ENCODE measurements around the gene ZNF474.
"Not testable (repeated sequence)": the region's sequence is repeated elsewhere in the genome, so short reads cannot be mapped to it uniquely, and the experiment has no call there.

ZNF474 gene

GRCh38 chr5:122129306-122129705 lies at the start of gene ZNF474:
TSS of gene ZNF474 (plus strand) at chr5:122129546. CDS start at chr5:122151991, 22,445 bp downstream.
- DNase-seq: no peak

GRCh38 chr5:122081541-122081940 lies 47.8 kb upstream of the ZNF474 start:
- DNase-seq: no peak

- no peak for DNase-seq
These were observed 45.8 kb upstream of the ZNF474 start for GRCh38 chr5:122083535-122083934.

GRCh38 chr5:122085041-122085440 lies 44.3 kb upstream of the ZNF474 start:
- DNase-seq: no peak

DNA sequence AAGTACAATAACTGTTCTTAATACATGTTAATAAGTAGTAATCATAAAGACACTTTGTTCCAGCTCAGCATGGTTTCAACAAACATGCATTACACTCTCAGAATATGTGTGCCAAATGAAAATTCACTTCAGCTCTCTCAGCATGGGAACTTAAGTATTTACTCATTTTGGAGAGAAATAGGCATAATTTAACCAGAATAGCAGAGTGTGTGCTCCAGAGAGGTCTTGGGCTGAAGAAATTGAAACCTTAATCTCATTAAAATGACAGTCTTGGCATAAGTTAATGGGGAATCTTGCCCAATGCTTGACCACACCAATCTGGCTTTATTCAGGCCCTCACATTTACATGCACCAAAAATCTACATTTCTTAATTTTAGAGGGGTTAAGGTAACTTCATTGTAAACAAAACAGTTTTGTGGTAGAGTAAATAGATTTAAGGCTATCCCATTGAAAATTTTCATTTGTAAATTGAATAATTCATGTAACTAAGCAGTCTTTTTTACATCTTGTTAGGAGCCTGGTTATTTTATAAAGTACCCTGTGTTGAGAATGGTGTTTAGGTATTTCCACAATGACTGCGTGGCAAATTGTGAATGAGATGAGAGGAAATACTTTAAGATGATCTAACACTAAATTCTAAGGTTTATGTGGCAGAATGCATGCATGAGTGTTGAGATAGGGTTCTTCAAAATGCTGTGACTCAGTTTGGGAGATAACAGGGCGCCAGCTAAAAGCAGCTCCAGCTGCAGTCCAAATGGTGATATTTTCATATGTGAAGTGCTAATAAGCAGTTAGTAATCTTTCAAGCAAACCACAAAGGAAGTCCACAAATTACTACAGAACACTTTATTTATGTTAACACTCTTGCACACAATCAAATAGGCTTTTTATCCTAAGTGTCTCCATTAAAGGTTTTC lies 40.0 kb upstream of the ZNF474 start:
- no peak for DNase-seq

- DNase-seq: no peak
These were observed 37.3 kb upstream of the ZNF474 start for GRCh38 chr5:122091936-122092600.

- no peak for DNase-seq
These were observed 35.7 kb upstream of the ZNF474 start for GRCh38 chr5:122093415-122094180.

GRCh38 chr5:122094251-122094650 lies 35.1 kb upstream of the ZNF474 start:
- not testable (repeated sequence) for DNase-seq

DNA sequence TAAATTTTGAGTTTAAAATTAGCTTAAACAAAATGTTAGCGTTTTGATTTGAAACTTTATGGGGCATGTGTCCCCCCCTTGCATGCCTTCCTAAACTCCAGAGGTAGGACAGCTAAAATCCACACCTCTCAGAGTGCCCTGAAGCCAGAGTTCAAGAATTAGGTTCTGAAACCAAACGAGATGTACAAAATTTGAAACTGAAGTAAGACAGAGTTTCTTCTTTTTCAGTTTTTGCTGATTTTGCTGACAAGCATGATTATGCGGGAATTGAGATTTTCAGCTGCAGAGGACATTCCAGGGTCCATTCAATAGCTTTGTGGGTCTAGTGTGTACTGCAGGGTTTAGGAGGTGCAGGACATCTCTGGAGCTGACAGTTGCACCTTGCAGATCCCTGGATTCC lies 34.2 kb upstream of the ZNF474 start:
- DNase-seq: no peak

DNA sequence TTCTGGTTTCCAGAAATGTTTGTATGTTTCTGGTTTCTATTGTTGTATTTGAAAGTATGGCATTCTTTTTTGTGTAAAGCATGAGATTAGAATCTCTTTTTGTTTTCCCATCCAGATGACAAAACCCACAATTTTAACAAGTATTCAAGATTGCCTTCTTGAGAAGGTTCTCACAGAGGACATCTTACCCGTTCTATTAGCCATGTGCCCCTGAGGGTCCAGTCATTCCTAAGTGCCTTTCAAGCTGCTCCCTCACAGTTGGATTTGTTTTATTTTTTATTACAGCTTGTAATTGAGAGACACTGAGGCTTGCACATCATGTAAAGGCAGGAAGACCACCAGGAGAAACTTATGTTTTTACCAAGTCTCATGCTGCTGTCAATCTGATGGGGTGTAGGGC lies 32.0 kb upstream of the ZNF474 start:
- DNase-seq: no peak

- no peak for DNase-seq
These were observed 30.1 kb upstream of the ZNF474 start for GRCh38 chr5:122099060-122099790.

- DNase-seq: no peak
These were observed 27.6 kb upstream of the ZNF474 start for GRCh38 chr5:122101636-122102285.

DNA sequence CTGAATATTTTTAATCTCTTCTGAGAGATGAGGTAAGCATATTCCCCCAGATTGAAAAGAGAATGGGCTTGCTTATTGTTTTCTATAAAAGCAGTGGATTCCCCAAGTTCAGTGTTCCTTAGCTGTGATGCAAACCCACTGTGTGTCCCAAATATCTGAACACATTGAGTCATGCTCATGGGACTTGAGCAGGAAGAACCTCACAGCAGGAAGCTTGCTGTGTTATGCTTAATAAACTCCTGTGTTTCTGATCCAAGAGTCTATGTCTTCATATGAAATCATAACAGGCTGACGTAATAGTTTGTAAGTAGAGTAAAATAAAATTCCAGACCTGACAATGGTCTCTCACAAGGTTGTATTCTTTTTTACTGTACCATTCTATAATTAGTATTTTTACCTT lies 26.5 kb upstream of the ZNF474 start:
- no peak for DNase-seq

- no peak for DNase-seq
These were observed 23.4 kb upstream of the ZNF474 start for GRCh38 chr5:122105909-122106308.

DNA sequence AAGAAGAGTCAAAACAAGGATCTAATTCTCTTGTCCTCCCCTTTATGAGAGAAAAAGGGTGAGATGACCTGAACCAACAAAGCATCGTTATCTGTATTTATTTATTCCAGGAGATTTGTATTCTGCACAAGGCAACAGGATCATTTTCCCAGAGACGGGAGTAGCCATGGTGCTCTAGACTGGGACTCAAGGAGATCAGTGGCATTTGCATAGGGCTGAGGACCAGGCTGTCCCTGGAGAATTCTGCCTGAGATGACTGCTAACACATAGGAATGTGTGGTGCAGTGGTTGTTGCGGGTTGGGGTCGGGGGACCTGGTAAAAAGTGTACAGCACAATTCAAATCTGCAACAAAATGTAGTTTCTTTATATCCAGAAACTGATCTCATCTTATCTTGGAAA lies 22.3 kb upstream of the ZNF474 start:
- no peak for DNase-seq

- DNase-seq: no peak
These were observed 18.4 kb upstream of the ZNF474 start for GRCh38 chr5:122110987-122111386.

GRCh38 chr5:122111460-122111859 lies 17.9 kb upstream of the ZNF474 start:
- no peak for DNase-seq

GRCh38 chr5:122112063-122112462 lies 17.3 kb upstream of the ZNF474 start:
- no peak for DNase-seq

- DNase-seq: no peak
These were observed 16.4 kb upstream of the ZNF474 start for GRCh38 chr5:122112733-122113558.

DNA sequence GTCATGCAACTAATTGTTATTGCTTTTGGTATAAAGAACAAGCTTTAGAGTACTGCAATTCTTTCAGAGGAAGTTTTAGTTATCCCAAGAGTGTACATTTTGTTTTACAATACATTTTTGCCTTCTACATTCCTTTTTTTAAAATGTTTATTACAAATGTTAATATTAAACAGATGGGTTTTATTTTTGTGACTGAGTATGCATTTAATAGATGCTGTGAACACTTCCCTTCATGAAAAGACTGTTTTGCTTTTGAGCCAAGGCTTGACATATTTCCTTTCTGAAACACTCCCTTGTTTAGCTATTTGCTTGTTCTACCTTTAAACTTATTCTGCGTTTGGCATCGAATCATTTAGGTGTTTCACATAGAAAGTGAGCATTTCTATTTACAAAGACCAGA lies 14.8 kb upstream of the ZNF474 start:
- DNase-seq: no peak

DNA sequence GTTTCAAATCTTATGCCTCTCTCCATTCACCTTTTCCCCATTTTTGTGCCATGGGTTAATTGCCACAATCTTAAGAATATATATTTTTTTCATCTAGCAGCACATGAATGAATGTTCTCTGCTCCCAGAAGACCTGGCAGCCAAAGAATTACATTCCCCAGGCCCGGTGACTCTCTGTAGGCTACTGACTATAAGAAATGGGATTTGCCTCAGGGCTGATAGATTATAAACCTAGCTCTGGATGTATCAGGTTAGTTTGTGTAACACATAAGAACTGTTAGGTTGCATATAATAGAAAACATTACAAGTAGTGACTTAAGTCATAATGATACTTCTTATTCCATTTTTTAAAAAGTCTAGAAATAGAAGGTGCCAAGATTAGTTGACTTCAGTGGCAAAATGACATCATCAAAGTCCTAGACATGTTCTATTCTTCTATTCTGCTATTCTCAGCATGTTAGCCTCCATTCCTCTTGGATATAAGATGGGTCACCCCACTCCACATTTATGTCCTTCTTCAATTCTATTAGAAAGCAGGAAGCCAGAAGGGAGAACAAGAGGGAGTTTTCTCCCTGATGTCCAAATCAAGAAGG lies 10.9 kb upstream of the ZNF474 start:
- no peak for DNase-seq

All from retina (tissue), 1 donor.